AG04450 (cell line): ENCODE results near the gene RBKS. TPM values are rescaled to one million over a fixed set of nuclear protein-coding genes. Genes with fewer than 3 reads are reported as not detected.

ENCODE experiments used
- CTCF ChIA-PET: fragments of 300-600, 350-600 bp; formaldehyde crosslinking; extraction: SDS; loops from one replicate; lab custom pipeline; 2022; ENCODE audit warnings: antibody characterized with exemption, inconsistent platforms; lab: Charles Lee
- POLR2A ChIA-PET: fragments of 350-600 bp; formaldehyde crosslinking; extraction: SDS; loops from one replicate; lab custom pipeline; 2021; ENCODE audit warnings: antibody characterized with exemption, inconsistent platforms; lab: Yijun Ruan, JAX
- DNase-seq: peaks from one replicate; pipeline ENCODE4 v3.0.0-alpha.2; 2011; ENCODE audit warnings: low read depth, low spot score
- H3K27ac ChIP-seq: one replicate; pipeline ENCODE4 v1.5.1; 2012; ENCODE audit warnings: low read depth, low read length, control low read depth
- H3K27me3 ChIP-seq: one replicate; pipeline ENCODE4 v1.6.0; 2012; ENCODE audit warnings: low read length; ENCODE audit not compliant: control insufficient read depth, insufficient read depth
- H3K4me3 ChIP-seq: 2 replicates; pipeline ENCODE4 v1.5.1; 2011; ENCODE audit warnings: mild to moderate bottlenecking, low read depth, low read length, control low read depth
- H3K9me3 ChIP-seq: 2 replicates; pipeline ENCODE4 v1.5.1; 2012; ENCODE audit warnings: low read length; ENCODE audit not compliant: control insufficient read depth, insufficient read depth
- CTCF ChIP-seq: IDR thresholded peaks from 2 replicates; pipeline ENCODE4 v1.5.1; 2011; ENCODE audit warnings: low read depth, low read length, control low read depth, inconsistent platforms
- polyA plus RNA-seq: library from polyadenylated mRNA; depleted of rRNA; stranded (reverse); fragments of >200 nt; gene quantifications from 2 replicates; pipeline ENCODE4 v1.2.3, GENCODE V29; 2011

The RBKS gene
- polyA plus RNA-seq, 1 experiment: 1.5 TPM

DNA sequence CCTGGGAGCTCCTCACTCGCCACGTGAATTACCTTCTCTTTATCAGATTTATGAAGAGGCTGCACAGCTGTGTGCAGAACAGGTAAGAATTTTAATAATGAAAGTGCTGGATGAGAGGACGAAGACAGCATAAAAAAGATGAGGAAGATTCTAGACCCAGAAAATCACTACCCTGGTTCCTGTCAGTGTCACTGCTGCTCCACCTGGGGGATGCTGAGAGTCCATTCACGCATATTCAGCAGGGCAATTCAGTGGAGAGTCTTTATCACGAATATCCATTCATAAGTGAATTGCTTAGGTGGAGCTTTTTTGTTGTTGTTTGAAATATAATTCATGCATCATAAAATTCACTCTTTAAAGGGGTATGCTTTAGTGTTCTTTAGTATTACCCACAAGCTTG is 66.6 kb downstream of the RBKS start:
- ChIA-PET POLR2A (no interaction called here), CTCF (no interaction called here)
- no peaks in the 10 kb centered on the region for H3K9me3 ChIP-seq
- H3K27ac ChIP-seq: no peak overlapping the region
- no peak overlapping the region for H3K4me3 ChIP-seq
- no peaks in the 10 kb centered on the region for H3K27me3 ChIP-seq
- no peak for TF ChIP-seq CTCF
- DNase-seq: no peak

DNA sequence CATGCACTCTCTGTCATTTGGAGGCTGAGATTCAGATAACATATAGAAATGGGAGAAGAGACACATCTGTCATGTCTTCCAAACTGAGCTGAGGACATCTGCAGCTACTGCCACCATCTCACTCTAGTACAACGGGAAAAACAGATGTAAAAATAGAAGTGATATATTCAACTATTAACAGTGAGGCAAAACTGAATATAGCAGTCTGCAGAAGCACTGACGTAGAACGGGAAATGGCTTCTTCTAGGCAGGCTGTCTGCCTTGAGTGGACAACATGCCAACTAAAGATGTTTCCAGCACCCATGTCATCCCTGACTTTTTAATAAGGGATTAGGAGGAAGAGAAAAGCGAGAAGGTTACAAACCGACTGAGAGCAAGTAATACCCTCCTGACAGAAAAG is 67.1 kb downstream of the RBKS start:
- CTCF ChIA-PET: no interaction called here
- H3K27ac ChIP-seq: no peak overlapping the region
- no peaks in the 10 kb centered on the region for H3K9me3 ChIP-seq
- POLR2A ChIA-PET: no interaction called here
- H3K4me3 ChIP-seq: no peak overlapping the region
- TF ChIP-seq CTCF: no peak
- H3K27me3 ChIP-seq: no peaks in the 10 kb centered on the region
- no peak for DNase-seq

DNA sequence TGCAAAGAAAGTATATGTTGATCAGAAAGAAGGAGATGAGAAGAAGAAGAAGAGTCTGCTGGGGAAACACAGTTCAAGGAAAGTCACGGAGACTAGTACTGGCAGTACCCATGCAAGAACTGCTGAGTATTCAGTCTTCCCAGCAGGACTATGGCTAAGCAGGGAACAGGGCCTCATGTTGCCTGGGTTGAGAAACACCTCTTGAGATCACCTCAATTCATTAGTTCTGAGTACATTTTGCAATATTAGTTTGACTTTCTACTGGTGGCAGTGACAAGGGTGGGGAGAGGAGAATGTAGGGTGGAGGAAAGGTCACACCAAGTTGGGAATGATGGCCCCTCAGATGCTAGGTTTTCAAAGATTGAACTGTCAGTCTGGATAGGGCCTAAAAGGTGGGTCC is 68.1 kb downstream of the RBKS start:
- no peak for TF ChIP-seq CTCF
- no peak overlapping the region for H3K27ac ChIP-seq
- no peaks in the 10 kb centered on the region for H3K27me3 ChIP-seq
- no peaks in the 10 kb centered on the region for H3K9me3 ChIP-seq
- no peak overlapping the region for H3K4me3 ChIP-seq
- DNase-seq: no peak
- ChIA-PET CTCF (no interaction called here), POLR2A (no interaction called here)

DNA sequence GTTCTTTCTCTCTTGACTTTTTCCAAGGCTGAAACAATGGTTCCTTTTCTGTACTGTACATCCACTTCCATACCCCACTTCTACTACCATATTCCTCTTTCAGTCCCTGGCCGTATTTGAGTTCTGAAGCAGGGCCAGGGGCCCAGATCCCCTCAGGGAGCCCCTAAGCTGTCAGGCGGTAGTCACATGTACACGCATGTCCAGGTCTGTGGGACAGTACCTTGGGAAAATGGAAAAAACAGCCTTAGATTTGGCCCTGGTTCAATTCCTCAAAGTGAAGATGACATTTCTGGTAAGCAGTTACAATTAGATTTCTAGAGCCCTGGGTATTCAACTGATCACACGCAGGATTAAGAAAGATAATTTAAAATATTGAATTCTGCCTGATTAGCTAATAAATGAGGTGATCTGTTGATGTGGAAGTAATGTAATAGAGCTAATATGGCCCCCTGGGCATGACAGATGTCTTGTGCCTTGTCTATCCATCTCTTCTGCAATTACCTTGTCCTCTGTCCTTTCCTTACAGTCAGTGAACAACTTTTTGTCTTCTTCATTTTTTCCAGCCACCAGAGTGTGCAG is 74.2 kb downstream of the RBKS start:
- H3K4me3 ChIP-seq: no peak overlapping the region
- no peaks in the 10 kb centered on the region for H3K9me3 ChIP-seq
- H3K27me3 ChIP-seq: no peaks in the 10 kb centered on the region
- ChIA-PET CTCF (no interaction called here), POLR2A (no interaction called here)
- no peak overlapping the region for H3K27ac ChIP-seq
- no peak for DNase-seq
- TF ChIP-seq CTCF: no peak

DNA sequence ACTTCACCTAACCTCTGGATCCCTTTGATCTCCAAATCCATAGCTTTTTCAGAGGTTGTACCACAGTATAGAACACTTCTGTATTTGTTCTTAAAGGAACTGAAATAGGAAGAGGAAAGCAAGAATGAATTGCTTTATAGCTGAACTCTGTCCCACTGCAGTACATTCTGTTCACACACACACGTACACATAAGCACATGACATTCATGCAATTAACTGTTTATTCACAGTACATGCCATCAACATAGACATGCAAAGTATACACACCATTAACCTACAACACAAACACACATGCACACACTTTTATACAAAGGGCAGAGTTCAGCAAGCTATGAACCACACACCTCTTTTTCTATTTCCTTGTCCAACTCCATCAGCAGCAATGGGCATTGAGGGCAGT is 75.4 kb downstream of the RBKS start:
- ChIA-PET POLR2A (interaction anchor here (0.6 kb wide), 1 partner anchor 632 kb away, joined by 5 read pairs; no protein-coding TSS in a partner anchor), CTCF (no interaction called here)
- no peak for DNase-seq
- Histone ChIP-seq H3K27ac (no peak overlapping the region), H3K4me3 (no peak overlapping the region), H3K9me3 (no peaks in the 10 kb centered on the region), H3K27me3 (no peaks in the 10 kb centered on the region)
- no peak for TF ChIP-seq CTCF
